Peyer's patch (tissue), 4 donors: Measurements from ENCODE around the gene BTBD7. TPM values are rescaled to one million over a fixed set of nuclear protein-coding genes. Genes with fewer than 3 reads are reported as not detected.
A peak's percentile ranks its signal among the peaks of the same experiment; 100 is the strongest.

Experiments used
- DNase-seq, 3 donors: peaks; one replicate each; pipeline ENCODE4 v3.0.0-alpha.2; 2017 to 2019
- H3K27ac ChIP-seq, 4 donors: fragments of 200-600 bp; sonication (generic); one replicate each; pipeline ENCODE4 v1.5.1; 2016 to 2019
- H3K27me3 ChIP-seq, 2 donors: fragments of 200-600 bp; sonication (generic); one replicate each; pipeline ENCODE4 v1.5.1; 2019
- H3K36me3 ChIP-seq, 3 donors: fragments of 200-600 bp; sonication (generic); one replicate each; pipeline ENCODE4 v1.5.1; 2016 to 2019
- H3K4me1 ChIP-seq, 4 donors: fragments of 200-600 bp; sonication (generic); one replicate each; pipeline ENCODE4 v1.5.1; 2016 to 2019
- H3K4me3 ChIP-seq, 4 donors: fragments of 200-600 bp; sonication (generic); 1 replicate in 3 of 4; 2 replicates in 1 of 4; pipeline ENCODE4 v1.5.1; 2016 to 2019; ENCODE audit warnings: mild to moderate bottlenecking in 1 of 4
- H3K9me3 ChIP-seq, 4 donors: fragments of 200-600 bp; sonication (generic); one replicate each; pipeline ENCODE4 v1.5.1; 2016 to 2019; ENCODE audit warnings: mild to moderate bottlenecking in 1 of 4
- CTCF ChIP-seq, 6 experiments: fragments of 450-650 bp in 4 of 6; fragments of 200-600 bp in 2 of 6; sonication (generic) in 1 of 6; IDR thresholded peaks; one replicate each; pipeline ENCODE4 v1.5.1; 2017 to 2019; ENCODE audit warnings: antibody characterized with exemption in 6 of 6, mild to moderate bottlenecking in 3 of 6, moderate library complexity in 1 of 6
- POLR2A ChIP-seq, 2 donors: fragments of 450-650 bp; IDR thresholded peaks; one replicate each; pipeline ENCODE4 v1.5.1; 2017; ENCODE audit warnings: antibody characterized with exemption in 2 of 2, mild to moderate bottlenecking in 2 of 2, moderate library complexity in 2 of 2
- total RNA-seq, 4 donors: library from RNA; depleted of rRNA; stranded (reverse); fragments of >200 nt; gene quantifications; one replicate each; pipeline ENCODE4 v1.1.0, GENCODE V29; 2016

Gene BTBD7
- total RNA-seq, 4 donors from 2014 or later = 28.1 to 38.1 (median 32.2) TPM

- peaks cover 0 to 10% (median 3%) of the 10 kb centered on the region in 4 donors for H3K9me3 ChIP-seq
- DNase-seq = no peak
- H3K4me1 ChIP-seq = no peaks in the 10 kb centered on the region
- H3K27ac ChIP-seq = no peak overlapping the region
- TF ChIP-seq POLR2A (IDR thresholded peaks at IDR 0.05) (no peak), CTCF (IDR thresholded peaks at IDR 0.05) (no peak)
- H3K27me3 ChIP-seq = no peaks in the 10 kb centered on the region
- H3K36me3 ChIP-seq = no peaks in the 10 kb centered on the region
- H3K4me3 ChIP-seq = no peak overlapping the region
Observed at GRCh38 chr14:93343266-93343665, 10.4 kb upstream of the BTBD7 start.

- TF ChIP-seq POLR2A (IDR thresholded peaks at IDR 0.05) (no peak), CTCF (IDR thresholded peaks at IDR 0.05) (no peak)
- H3K27ac ChIP-seq = no peak overlapping the region
- H3K36me3 ChIP-seq = no peaks in the 10 kb centered on the region
- peaks cover 0 to 8% (median 0%) of the 10 kb centered on the region in 4 donors for H3K4me1 ChIP-seq
- H3K9me3 ChIP-seq = peaks cover 0 to 6% (median 3%) of the 10 kb centered on the region in 4 donors
- DNase-seq = no peak
- H3K27me3 ChIP-seq = no peaks in the 10 kb centered on the region
- no peak overlapping the region for H3K4me3 ChIP-seq
Observed at GRCh38 chr14:93337884-93338283, 5.0 kb upstream of the BTBD7 start.

GRCh38 chr14:93337143-93337753 is 4.4 kb upstream of the BTBD7 start:
- no peaks in the 10 kb centered on the region for H3K36me3 ChIP-seq
- no peak for DNase-seq
- no peak overlapping the region for H3K4me3 ChIP-seq
- TF ChIP-seq POLR2A (IDR thresholded peaks at IDR 0.05) (no peak), CTCF (IDR thresholded peaks at IDR 0.05) (no peak)
- no peaks in the 10 kb centered on the region for H3K27me3 ChIP-seq
- H3K4me1 ChIP-seq = peaks cover 0 to 8% (median 0%) of the 10 kb centered on the region in 4 donors
- peaks cover 0 to 6% (median 3%) of the 10 kb centered on the region in 4 donors for H3K9me3 ChIP-seq
- no peak overlapping the region for H3K27ac ChIP-seq

- no peak for DNase-seq
- TF ChIP-seq POLR2A (IDR thresholded peaks at IDR 0.05) = no peak
- no peak for TF ChIP-seq CTCF (IDR thresholded peaks at IDR 0.05)
- peaks cover 0 to 40% (median 9%) of the 10 kb centered on the region in 4 donors for H3K4me1 ChIP-seq
Observed at GRCh38 chr14:93333631-93334103, 831 bp upstream of the BTBD7 start.

GRCh38 chr14:93332397-93332852 is 411 bp downstream of the BTBD7 start:
- Histone ChIP-seq H3K9me3 (no peaks in the 10 kb centered on the region), H3K27ac (peak overlapping the region; percentile 98 to 100 (median 98)), H3K4me1 (peaks cover 0 to 42% (median 9%) of the 10 kb centered on the region in 4 donors), H3K4me3 (peak overlapping the region; percentile 95 to 99 (median 98)), H3K27me3 (no peaks in the 10 kb centered on the region), H3K36me3 (no peaks in the 10 kb centered on the region)
- peak; percentile 40 to 84 (median 74) for DNase-seq
- TF ChIP-seq POLR2A (IDR thresholded peaks at IDR 0.05) (peak in 1 of 2 donors; percentile 56), CTCF (IDR thresholded peaks at IDR 0.05) (no peak)

More at GRCh38 chr14:93333631-93334103, 831 bp upstream of the BTBD7 start:
- Histone ChIP-seq H3K36me3 (no peaks in the 10 kb centered on the region), H3K4me3 (peak overlapping the region; percentile 95 to 99 (median 98)), H3K27me3 (no peaks in the 10 kb centered on the region), H3K9me3 (no peaks in the 10 kb centered on the region), H3K27ac (peak overlapping the region; percentile 98 to 100 (median 98))
